ENCODE data around the gene TNFSF13.

The TNFSF13 gene

DNA sequence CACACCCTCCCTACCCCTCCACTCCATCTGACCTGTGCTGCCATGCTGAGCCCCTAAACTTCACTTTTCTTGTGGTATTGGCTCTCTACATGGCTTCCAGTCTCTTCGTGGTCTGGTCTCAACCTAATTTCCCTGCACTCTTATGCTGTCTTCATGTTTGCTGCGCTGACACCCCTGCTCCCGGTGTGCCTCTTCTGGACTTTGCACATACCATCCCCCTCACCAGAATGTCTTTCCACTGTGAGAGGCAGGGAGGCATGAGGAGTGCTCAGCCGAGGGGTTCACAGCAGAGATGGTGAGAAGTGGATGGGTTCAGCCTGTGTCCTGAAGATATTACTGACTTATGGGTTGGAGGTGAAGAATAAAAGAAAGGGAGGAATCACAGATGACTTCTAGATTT, 7.2 kb upstream of the TNFSF13 start:
- Histone ChIP-seq H3K27ac (no peak overlapping the region), H3K4me3 (no peak overlapping the region)
- no peak for DNase-seq (ENCODE audit: low spot score)
- no peak for TF ChIP-seq CTCF (IDR thresholded peaks at IDR 0.05)

DNA sequence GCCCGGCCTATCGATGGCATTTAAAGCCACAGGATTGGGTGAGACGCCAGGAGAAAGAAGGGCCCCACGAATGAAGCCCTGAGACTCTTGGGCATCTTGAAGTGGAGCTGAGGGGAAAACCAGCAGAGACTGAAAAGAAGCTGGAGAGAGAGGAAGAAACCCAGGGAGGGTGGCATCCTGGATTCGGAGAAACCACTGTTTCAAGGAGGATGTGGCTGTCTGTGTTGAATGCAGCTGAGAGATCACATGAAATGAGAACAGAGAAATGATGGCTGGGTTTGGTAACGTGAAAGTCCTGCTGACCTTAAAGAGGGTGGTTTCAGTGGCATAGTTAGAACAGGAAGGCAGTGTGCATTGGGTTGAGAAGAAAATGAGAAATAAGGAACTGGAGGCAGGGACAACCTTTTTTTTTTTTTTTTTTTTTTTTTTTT, 5.9 kb upstream of the TNFSF13 start:
- no peak for DNase-seq (ENCODE audit: low spot score)
- peak overlapping the region in 1 of 2 donors; percentile 58 for H3K27ac ChIP-seq

DNA sequence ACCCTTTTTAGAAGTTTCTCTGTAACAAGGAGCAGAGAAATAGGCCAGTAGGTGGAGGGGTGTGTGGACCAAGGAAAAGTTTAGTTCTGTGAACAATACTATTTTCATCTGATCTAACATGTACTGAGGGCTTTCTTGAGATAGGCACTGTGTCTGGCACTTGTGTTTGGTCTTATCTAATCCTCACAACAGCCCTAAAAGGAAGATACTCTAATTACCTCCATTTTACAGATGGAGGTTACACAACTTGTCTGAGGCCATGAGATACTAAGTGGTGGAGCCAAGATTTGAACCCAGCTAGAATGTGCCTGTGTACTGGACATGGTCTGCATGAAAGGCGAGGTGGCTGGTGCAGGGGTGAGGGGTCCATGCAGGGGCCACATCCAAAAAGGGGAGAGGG, 5.2 kb upstream of the TNFSF13 start:
- H3K27ac ChIP-seq: peak overlapping the region in 1 of 2 donors; percentile 75
- DNase-seq (ENCODE audit: low spot score): no peak
- no peak overlapping the region for H3K4me3 ChIP-seq
- TF ChIP-seq CTCF (IDR thresholded peaks at IDR 0.05): no peak

More for the DNA sequence above, 5.9 kb upstream of the TNFSF13 start:
- no peak overlapping the region for H3K4me3 ChIP-seq
- no peak for TF ChIP-seq CTCF (IDR thresholded peaks at IDR 0.05)

- no peak for DNase-seq (ENCODE audit: low spot score)
- TF ChIP-seq CTCF (IDR thresholded peaks at IDR 0.05): no peak
- Histone ChIP-seq H3K27ac (no peak overlapping the region), H3K4me3 (no peak overlapping the region)
Observed at GRCh38 chr17:7555320-7555948, 3.1 kb upstream of the TNFSF13 start.

DNA sequence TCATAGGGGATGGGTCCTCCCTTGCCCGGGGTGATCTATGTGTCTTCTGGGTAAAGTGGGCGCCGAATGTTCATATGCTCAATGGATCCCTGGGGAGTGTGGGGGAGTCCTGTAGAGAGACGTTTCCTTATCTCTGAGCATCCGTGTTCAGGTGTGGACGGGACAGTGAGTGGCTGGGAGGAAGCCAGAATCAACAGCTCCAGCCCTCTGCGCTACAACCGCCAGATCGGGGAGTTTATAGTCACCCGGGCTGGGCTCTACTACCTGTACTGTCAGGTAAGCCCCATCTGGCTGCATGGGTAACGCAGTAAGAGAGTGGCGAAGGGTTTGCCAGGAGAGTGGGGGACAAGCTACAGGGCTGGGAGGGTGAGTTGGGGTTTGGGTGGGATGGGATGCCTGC, 1.9 kb upstream of the TNFSF13 start:
- DNase-seq (ENCODE audit: low spot score): no peak
- H3K4me3 ChIP-seq: no peak overlapping the region
- no peak for TF ChIP-seq CTCF (IDR thresholded peaks at IDR 0.05)
- H3K27ac ChIP-seq: peak overlapping the region in 1 of 2 donors; percentile 98

DNA sequence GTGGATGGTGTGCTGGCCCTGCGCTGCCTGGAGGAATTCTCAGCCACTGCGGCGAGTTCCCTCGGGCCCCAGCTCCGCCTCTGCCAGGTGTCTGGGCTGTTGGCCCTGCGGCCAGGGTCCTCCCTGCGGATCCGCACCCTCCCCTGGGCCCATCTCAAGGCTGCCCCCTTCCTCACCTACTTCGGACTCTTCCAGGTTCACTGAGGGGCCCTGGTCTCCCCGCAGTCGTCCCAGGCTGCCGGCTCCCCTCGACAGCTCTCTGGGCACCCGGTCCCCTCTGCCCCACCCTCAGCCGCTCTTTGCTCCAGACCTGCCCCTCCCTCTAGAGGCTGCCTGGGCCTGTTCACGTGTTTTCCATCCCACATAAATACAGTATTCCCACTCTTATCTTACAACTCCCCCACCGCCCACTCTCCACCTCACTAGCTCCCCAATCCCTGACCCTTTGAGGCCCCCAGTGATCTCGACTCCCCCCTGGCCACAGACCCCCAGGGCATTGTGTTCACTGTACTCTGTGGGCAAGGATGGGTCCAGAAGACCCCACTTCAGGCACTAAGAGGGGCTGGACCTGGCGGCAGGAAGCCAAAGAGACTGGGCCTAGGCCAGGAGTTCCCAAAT, 1.3 kb upstream of the TNFSF13 start:
- DNase-seq (ENCODE audit: low spot score): no peak
- no peak for TF ChIP-seq CTCF (IDR thresholded peaks at IDR 0.05)
- peak overlapping the region; percentile 91 to 98 for H3K27ac ChIP-seq
- H3K4me3 ChIP-seq: no peak overlapping the region

Data from coronary artery (tissue), 2 donors.